ENCODE data around the gene UIMC1.
"Not testable (repeated sequence)": the region's sequence is repeated elsewhere in the genome, so short reads cannot be mapped to it uniquely, and the experiment has no call there.

Gene UIMC1

DNA sequence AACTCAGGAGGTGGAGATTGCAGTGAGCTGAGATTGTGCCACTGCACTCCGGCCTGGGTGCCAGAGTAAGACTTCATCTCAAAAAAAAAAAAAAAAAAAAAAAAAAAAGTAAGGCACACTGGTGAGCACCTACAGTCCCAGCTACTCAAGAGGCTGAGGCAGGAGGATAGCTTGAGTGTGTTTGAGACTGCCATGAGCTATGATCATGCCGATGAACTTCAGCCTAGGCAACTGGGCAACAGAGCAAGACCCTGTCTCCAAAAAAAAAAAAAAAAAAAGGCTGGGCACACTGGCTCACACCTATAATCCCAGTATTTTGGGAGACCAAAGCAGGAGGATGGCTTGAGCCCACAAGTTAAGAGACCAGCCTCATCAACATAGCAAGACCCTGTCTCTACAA lies 20.3 kb downstream of the UIMC1 start:
- Histone ChIP-seq H3K79me2 (peaks cover 50% of the 10 kb centered on the region), H3K4me1 (peaks cover 5% of the 10 kb centered on the region), H3K27me3 (ENCODE audit: control insufficient read depth, insufficient read depth, low read length) (no peaks in the 10 kb centered on the region), H3K9ac (no peak overlapping the region), H3K4me3 (ENCODE audit: low read depth, low read length) (no peak overlapping the region), H3K27ac (no peak overlapping the region), H3K9me3 (ENCODE audit: control insufficient read depth, low read length) (no peaks in the 10 kb centered on the region), H3K36me3 (ENCODE audit: control insufficient read depth, insufficient read depth, low read length) (no peaks in the 10 kb centered on the region), H3K4me2 (ENCODE audit: low read length) (no peak overlapping the region), H2AFZ (no peak overlapping the region)
- TF ChIP-seq, protein P1, sequence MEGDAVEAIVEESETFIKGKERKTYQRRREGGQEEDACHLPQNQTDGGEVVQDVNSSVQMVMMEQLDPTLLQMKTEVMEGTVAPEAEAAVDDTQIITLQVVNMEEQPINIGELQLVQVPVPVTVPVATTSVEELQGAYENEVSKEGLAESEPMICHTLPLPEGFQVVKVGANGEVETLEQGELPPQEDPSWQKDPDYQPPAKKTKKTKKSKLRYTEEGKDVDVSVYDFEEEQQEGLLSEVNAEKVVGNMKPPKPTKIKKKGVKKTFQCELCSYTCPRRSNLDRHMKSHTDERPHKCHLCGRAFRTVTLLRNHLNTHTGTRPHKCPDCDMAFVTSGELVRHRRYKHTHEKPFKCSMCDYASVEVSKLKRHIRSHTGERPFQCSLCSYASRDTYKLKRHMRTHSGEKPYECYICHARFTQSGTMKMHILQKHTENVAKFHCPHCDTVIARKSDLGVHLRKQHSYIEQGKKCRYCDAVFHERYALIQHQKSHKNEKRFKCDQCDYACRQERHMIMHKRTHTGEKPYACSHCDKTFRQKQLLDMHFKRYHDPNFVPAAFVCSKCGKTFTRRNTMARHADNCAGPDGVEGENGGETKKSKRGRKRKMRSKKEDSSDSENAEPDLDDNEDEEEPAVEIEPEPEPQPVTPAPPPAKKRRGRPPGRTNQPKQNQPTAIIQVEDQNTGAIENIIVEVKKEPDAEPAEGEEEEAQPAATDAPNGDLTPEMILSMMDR (IDR thresholded peaks at IDR 0.05), result no peak

DNA sequence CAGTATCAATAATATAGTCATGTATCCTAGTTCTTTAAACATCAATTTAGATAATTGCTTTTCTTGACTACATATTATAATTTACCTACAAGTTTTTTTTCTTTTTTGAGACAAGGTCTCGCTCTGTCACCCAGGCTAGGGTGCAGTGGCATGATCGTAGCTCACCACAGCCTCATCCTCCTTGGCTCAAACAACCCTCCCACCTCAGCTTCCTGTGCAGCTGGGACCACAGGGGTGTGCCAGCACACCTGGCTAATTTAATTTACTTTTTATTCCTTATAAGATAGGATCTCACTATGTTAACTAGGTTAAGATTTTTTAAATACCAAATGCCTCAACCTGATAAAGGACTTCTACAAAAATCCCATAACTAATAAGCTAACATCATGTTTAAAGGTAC lies 21.1 kb downstream of the UIMC1 start:
- TF ChIP-seq, protein P1 (IDR thresholded peaks at IDR 0.05), result no peak
- Histone ChIP-seq H3K4me3 (ENCODE audit: low read depth, low read length) (no peak overlapping the region), H3K27ac (no peak overlapping the region), H3K9ac (no peak overlapping the region), H2AFZ (no peak overlapping the region), H3K27me3 (ENCODE audit: control insufficient read depth, insufficient read depth, low read length) (no peaks in the 10 kb centered on the region), H3K79me2 (peaks cover 47% of the 10 kb centered on the region), H3K9me3 (ENCODE audit: control insufficient read depth, low read length) (no peaks in the 10 kb centered on the region), H3K4me2 (ENCODE audit: low read length) (no peak overlapping the region), H3K4me1 (peaks cover 5% of the 10 kb centered on the region), H3K36me3 (ENCODE audit: control insufficient read depth, insufficient read depth, low read length) (no peaks in the 10 kb centered on the region)

DNA sequence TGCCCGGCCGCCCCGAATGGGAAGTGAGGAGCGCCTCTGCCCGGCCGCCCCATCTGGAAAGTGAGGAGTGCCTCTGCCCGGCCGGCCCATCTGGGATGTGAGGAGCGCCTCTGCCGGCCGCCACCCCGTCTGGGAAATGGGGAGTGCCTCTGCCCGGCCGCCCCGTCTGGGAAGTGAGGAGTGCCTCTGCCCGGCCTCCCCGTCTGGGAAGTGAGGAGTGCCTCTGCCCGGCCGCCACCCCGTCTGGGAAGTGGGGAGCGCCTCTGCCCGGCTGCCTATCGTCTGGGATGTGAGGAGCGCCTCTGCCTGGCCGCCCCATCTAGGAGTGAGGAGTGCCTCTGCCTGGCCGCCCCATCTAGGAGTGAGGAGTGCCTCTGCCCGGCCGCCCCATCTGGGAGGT lies 22.4 kb downstream of the UIMC1 start:
- not testable (repeated sequence) for H2AFZ ChIP-seq; H3K4me2 ChIP-seq (ENCODE audit: low read length); H3K27me3 ChIP-seq (ENCODE audit: control insufficient read depth, insufficient read depth, low read length); H3K9me3 ChIP-seq (ENCODE audit: control insufficient read depth, low read length); H3K27ac ChIP-seq; H3K4me1 ChIP-seq; H3K4me3 ChIP-seq (ENCODE audit: low read depth, low read length); H3K9ac ChIP-seq; H3K36me3 ChIP-seq (ENCODE audit: control insufficient read depth, insufficient read depth, low read length)
- H3K79me2 ChIP-seq, result peaks cover 37% of the 10 kb centered on the region

DNA sequence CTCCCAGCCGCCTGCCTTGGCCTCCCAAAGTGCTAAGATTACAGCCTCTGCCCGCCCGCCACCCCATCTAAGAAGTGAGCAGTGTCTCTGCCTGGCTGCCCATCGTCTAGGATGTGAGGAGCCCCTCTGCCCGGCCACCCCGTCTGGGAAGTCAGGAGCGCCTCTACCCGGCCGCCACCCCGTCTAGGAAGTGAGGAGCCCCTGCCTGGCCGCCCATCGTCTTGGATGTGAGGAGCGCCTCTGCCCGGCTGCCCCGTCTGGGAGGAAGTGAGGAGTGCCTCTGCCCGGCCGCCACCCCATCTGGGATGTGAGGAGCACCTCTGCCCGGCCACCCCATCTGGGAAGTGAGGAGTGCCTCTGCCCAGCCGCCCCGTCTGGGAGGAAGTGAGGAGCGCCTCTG lies 23.0 kb downstream of the UIMC1 start:
- H3K36me3 ChIP-seq (ENCODE audit: control insufficient read depth, insufficient read depth, low read length); H3K9me3 ChIP-seq (ENCODE audit: control insufficient read depth, low read length); H3K27me3 ChIP-seq (ENCODE audit: control insufficient read depth, insufficient read depth, low read length); H3K9ac ChIP-seq; H3K27ac ChIP-seq; H3K4me3 ChIP-seq (ENCODE audit: low read depth, low read length); H3K4me1 ChIP-seq; H3K4me2 ChIP-seq (ENCODE audit: low read length); H2AFZ ChIP-seq: not testable (repeated sequence)
- H3K79me2 ChIP-seq, result peaks cover 31% of the 10 kb centered on the region

DNA sequence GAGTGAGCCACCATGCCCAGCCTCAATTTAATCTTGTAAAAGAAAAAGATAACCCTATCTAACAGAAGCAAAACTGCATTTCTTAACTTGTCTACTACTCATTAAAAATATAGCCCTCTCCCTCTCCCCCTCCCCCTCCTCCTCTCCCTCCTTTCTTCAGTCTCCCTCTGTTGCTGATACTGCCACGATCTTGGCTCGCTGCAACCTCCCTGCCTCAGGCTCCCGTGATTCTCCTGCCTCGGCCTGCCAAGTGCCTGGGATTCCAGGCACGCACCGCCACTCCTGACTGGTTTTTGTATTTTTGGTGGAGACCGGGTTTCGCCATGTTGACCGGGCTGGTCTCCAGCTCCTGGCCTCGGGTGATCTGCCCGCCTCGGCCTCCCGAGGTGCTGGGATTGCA lies 23.5 kb downstream of the UIMC1 start:
- H2AFZ ChIP-seq; H3K9ac ChIP-seq; H3K4me3 ChIP-seq (ENCODE audit: low read depth, low read length); H3K27me3 ChIP-seq (ENCODE audit: control insufficient read depth, insufficient read depth, low read length); H3K36me3 ChIP-seq (ENCODE audit: control insufficient read depth, insufficient read depth, low read length); H3K9me3 ChIP-seq (ENCODE audit: control insufficient read depth, low read length); H3K27ac ChIP-seq; H3K4me2 ChIP-seq (ENCODE audit: low read length); H3K4me1 ChIP-seq: not testable (repeated sequence)
- H3K79me2 ChIP-seq, result peaks cover 27% of the 10 kb centered on the region

DNA sequence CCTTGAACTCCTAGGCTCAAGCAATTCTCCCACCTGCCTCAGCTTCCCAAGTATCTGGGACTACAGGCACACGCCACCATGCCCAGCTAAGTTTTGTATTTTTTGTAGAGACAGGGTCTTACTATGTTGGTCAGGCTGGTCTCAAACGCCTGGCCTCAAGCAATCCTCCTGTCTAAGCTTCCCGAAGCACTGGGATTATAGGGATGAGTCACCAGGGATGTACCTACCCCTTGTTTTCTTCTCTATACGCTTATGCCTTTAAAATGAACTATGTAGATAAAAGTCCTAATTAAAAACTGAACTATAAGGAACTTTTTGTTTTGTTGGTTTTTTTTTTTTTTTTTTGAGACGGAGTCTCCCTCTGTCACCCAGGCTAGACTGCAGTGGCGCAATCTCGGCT lies 25.8 kb downstream of the UIMC1 start:
- Histone ChIP-seq H3K79me2 (peaks cover 9% of the 10 kb centered on the region), H3K4me1 (no peaks in the 10 kb centered on the region)
- TF ChIP-seq, protein P1 (IDR thresholded peaks at IDR 0.05), result no peak

More for the DNA sequence above, 25.8 kb downstream of the UIMC1 start:
- H2AFZ ChIP-seq, result no peak overlapping the region
- no peak overlapping the region for H3K4me3 ChIP-seq (ENCODE audit: low read depth, low read length)
- H3K27ac ChIP-seq, result no peak overlapping the region
- H3K4me2 ChIP-seq (ENCODE audit: low read length), result no peak overlapping the region
- no peak overlapping the region for H3K9ac ChIP-seq
- H3K36me3 ChIP-seq (ENCODE audit: control insufficient read depth, insufficient read depth, low read length), result no peaks in the 10 kb centered on the region
- H3K27me3 ChIP-seq (ENCODE audit: control insufficient read depth, insufficient read depth, low read length), result no peaks in the 10 kb centered on the region
- no peaks in the 10 kb centered on the region for H3K9me3 ChIP-seq (ENCODE audit: control insufficient read depth, low read length)

Measured in parathyroid adenoma (tissue), 2 donors.